ENCODE results near the gene INPP5A.
A peak's percentile ranks its signal among the peaks of the same experiment; 100 is the strongest.

- TF ChIP-seq CTCF (IDR thresholded peaks at IDR 0.05; ENCODE audit: insufficient read depth, low read length), result no peak
- peak; percentile 80 for TF ChIP-seq POLR2AphosphoS5 (IDR thresholded peaks at IDR 0.05; ENCODE audit: low read depth)
These were observed 16.7 kb downstream of the INPP5A start for GRCh38 chr10:132554053-132554990.
